GM12878 (cell line): ENCODE measurements around the gene UNKL. TPM values are rescaled to one million over a fixed set of nuclear protein-coding genes. Genes with fewer than 3 reads are reported as not detected.

Experiments used
- CHD2 ChIP-seq: IDR thresholded peaks from 2 replicates; pipeline ENCODE4 v1.6.1; 2011; ENCODE audit warnings: low read depth, low read length, improper control_type of control experiment, borderline replicate concordance
- E4F1 ChIP-seq: fragments of 450-650 bp; IDR thresholded peaks from 2 replicates; pipeline ENCODE4 v1.6.1; 2018; ENCODE audit warnings: borderline replicate concordance, mild to moderate bottlenecking; ENCODE audit not compliant: partially characterized antibody
- GABPA ChIP-seq: IDR thresholded peaks from 2 replicates; pipeline ENCODE4 v1.6.1; 2014; ENCODE audit warnings: antibody characterized with exemption, low read depth, mild to moderate bottlenecking, inconsistent platforms
- PRDM15 ChIP-seq: fragments of 450-650 bp; formaldehyde crosslinking; IDR thresholded peaks from 2 replicates; pipeline ENCODE4 v1.4.0; 2020; ENCODE audit warnings: mild to moderate bottlenecking, moderate library complexity
- STAT3 ChIP-seq: IDR thresholded peaks from 2 replicates; pipeline ENCODE4 v1.6.1; 2011; ENCODE audit warnings: low read depth, low read length, improper control_type of control experiment
- SUZ12 ChIP-seq: fragments of 200-600 bp; sonication (generic); IDR thresholded peaks from one replicate; pipeline ENCODE4 v1.6.1; 2018; ENCODE audit warnings: antibody characterized with exemption, mild to moderate bottlenecking; ENCODE audit not compliant: unreplicated experiment
- ZNF24 ChIP-seq: fragments of 450-650 bp; IDR thresholded peaks from 2 replicates; pipeline ENCODE4 v1.6.1; 2017; ENCODE audit warnings: antibody characterized with exemption, mild to moderate bottlenecking
- ZNF274 ChIP-seq: IDR thresholded peaks from one replicate; pipeline ENCODE4 v1.8.0; 2011; ENCODE audit not compliant: insufficient read length, insufficient read depth
- ZNF687 ChIP-seq: fragments of 450-650 bp; IDR thresholded peaks from 2 replicates; pipeline ENCODE4 v1.6.1; 2017; ENCODE audit warnings: mild to moderate bottlenecking, moderate library complexity
- polyA plus RNA-seq, 11 experiments: library from polyadenylated mRNA; depleted of rRNA in 4 of 11; unstranded in 6 of 11; stranded (reverse) in 5 of 11; fragments of >200 nt; fragmentation: Nextera tagmentation in 4 of 11; fragmentation: Illumina TruSeq in 1 of 11; extraction: Ambion mirVana in 4 of 11; extraction: Trizol in 1 of 11; gene quantifications; 1 replicate in 1 of 11; 2 replicates in 10 of 11; pipeline versions ENCODE4 v1.2.1 to v1.2.3, GENCODE V29; 2011 to 2016; ENCODE audit warnings: inconsistent platforms in 2 of 11, missing spikeins in 2 of 11, low read depth in 1 of 11
- total RNA-seq, 4 experiments: library from RNA; depleted of rRNA in 3 of 4; stranded (reverse); fragments of >200 nt in 3 of 4; fragmentation: Illumina TruSeq in 1 of 4; extraction: Trizol in 1 of 4; gene quantifications; 2 replicates each; pipeline versions ENCODE4 v1.2.1 to v1.2.3, GENCODE V29; 2013 to 2021

UNKL gene
- total and polyA plus RNA-seq, 10 of the 15 experiments (the other 5 are each of a cell fraction or from before 2014, with no cell fraction given): 0.40 to 21.6 (median 9.1) TPM

GRCh38 chr16:1459967-1460366, 45.5 kb upstream of the UNKL start (continued):
- TF ChIP-seq E4F1 (no peak), ZNF24 (no peak), ZNF274 (no peak), SUZ12 (no peak), CHD2 (no peak), STAT3 (no peak), GABPA (no peak), PRDM15 (CRISPR knock-in tag) (no peak), ZNF687 (no peak)
